Measurements from ENCODE around the gene MEMO1. TPM values are rescaled to one million over a fixed set of nuclear protein-coding genes. Genes with fewer than 3 reads are reported as not detected.

Gene MEMO1
- total RNA-seq, 4 donors from 2014 or later = 12.2 to 42.9 (median 17.5) TPM

DNA sequence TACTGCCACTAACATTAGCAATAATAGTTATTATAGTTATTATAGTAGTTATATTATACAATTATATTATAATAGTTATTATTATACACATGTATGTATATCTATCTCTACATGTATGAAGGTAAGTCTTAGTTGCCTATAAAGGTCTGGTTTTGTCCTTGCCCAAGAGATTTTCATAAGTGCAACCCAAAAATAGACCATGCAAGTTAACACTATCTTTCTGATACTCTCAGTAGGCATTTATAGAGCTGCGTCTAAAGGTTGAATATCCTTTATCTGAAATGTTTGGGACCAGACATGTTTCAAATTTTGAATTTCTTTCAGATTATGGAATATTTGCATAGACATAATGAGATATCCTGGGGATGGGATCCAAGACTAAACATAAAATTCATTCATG, 175.4 kb downstream of the MEMO1 start:
- no peaks in the 10 kb centered on the region for H3K4me1 ChIP-seq
- TF ChIP-seq, protein P1, sequence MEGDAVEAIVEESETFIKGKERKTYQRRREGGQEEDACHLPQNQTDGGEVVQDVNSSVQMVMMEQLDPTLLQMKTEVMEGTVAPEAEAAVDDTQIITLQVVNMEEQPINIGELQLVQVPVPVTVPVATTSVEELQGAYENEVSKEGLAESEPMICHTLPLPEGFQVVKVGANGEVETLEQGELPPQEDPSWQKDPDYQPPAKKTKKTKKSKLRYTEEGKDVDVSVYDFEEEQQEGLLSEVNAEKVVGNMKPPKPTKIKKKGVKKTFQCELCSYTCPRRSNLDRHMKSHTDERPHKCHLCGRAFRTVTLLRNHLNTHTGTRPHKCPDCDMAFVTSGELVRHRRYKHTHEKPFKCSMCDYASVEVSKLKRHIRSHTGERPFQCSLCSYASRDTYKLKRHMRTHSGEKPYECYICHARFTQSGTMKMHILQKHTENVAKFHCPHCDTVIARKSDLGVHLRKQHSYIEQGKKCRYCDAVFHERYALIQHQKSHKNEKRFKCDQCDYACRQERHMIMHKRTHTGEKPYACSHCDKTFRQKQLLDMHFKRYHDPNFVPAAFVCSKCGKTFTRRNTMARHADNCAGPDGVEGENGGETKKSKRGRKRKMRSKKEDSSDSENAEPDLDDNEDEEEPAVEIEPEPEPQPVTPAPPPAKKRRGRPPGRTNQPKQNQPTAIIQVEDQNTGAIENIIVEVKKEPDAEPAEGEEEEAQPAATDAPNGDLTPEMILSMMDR (IDR thresholded peaks at IDR 0.05) = no peak
- no peak for TF ChIP-seq EP300 (IDR thresholded peaks at IDR 0.05)
- TF ChIP-seq POLR2A (IDR thresholded peaks at IDR 0.05) = no peak
- no peaks in the 10 kb centered on the region for H3K27me3 ChIP-seq
- WGBS, 2 donors = 89 to 91% methylated on average over 1 of the region's 1 CpG
- no peak for DNase-seq (ENCODE audit: low spot score in 2 of 2)
- no peak overlapping the region for H3K27ac ChIP-seq
- no peak overlapping the region for H3K4me3 ChIP-seq
- no peaks in the 10 kb centered on the region for H3K36me3 ChIP-seq
- peaks cover 0 to 6% (median 0%) of the 10 kb centered on the region in 4 donors for H3K9me3 ChIP-seq

DNA sequence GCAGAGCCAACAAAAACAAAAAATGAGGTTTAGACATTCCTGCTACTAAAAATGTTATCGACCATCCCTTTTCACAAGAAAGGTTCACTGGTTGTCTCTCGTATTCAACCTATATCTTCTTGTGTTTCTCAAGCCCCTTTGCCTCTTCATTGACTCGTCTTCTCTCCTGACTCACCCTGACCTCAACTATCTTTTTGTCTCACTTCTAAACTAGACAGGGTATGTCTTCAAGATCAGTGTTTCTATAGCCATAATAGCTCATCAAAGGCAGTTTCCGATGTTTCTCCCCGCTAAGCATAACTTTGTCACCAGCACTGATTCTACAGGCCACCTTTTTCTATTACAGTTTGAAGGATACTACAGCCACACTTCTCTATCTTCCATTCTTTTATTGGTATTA, 178.4 kb downstream of the MEMO1 start:
- no peak overlapping the region for H3K27ac ChIP-seq
- no peaks in the 10 kb centered on the region for H3K4me1 ChIP-seq
- DNase-seq (ENCODE audit: low spot score in 2 of 2) = no peak
- no peaks in the 10 kb centered on the region for H3K36me3 ChIP-seq
- TF ChIP-seq, protein P1 (IDR thresholded peaks at IDR 0.05) = no peak
- TF ChIP-seq EP300 (IDR thresholded peaks at IDR 0.05) (no peak), POLR2A (IDR thresholded peaks at IDR 0.05) (no peak)
- peaks cover 0 to 33% (median 0%) of the 10 kb centered on the region in 4 donors for H3K9me3 ChIP-seq
- WGBS, 2 donors = 92 to 93% methylated on average over 5 of the region's 5 CpGs
- no peak overlapping the region for H3K4me3 ChIP-seq
- H3K27me3 ChIP-seq = no peaks in the 10 kb centered on the region

GRCh38 chr2:31831585-31831984, 179.2 kb downstream of the MEMO1 start:
- TF ChIP-seq, protein P1 (IDR thresholded peaks at IDR 0.05) = no peak
- no peak for TF ChIP-seq POLR2A (IDR thresholded peaks at IDR 0.05)
- TF ChIP-seq EP300 (IDR thresholded peaks at IDR 0.05) = no peak
- Histone ChIP-seq H3K4me1 (no peaks in the 10 kb centered on the region), H3K4me3 (no peak overlapping the region), H3K36me3 (no peaks in the 10 kb centered on the region), H3K27ac (no peak overlapping the region), H3K27me3 (no peaks in the 10 kb centered on the region), H3K9me3 (peaks cover 0 to 33% (median 0%) of the 10 kb centered on the region in 4 donors)
- 87 to 97% methylated on average over 2 of the region's 2 CpGs for WGBS, 2 donors
- DNase-seq (ENCODE audit: low spot score in 2 of 2) = no peak

GRCh38 chr2:31828891-31829290, 181.9 kb downstream of the MEMO1 start:
- WGBS, 2 donors = 86 to 92% methylated on average over 1 to 2 of the region's 2 CpGs
- no peak for DNase-seq (ENCODE audit: low spot score in 2 of 2)
- Histone ChIP-seq H3K4me1 (no peaks in the 10 kb centered on the region), H3K36me3 (no peaks in the 10 kb centered on the region), H3K9me3 (peaks cover 0 to 36% (median 3%) of the 10 kb centered on the region in 4 donors), H3K27me3 (no peaks in the 10 kb centered on the region), H3K4me3 (no peak overlapping the region), H3K27ac (no peak overlapping the region)
- TF ChIP-seq, protein P1 (IDR thresholded peaks at IDR 0.05) = no peak
- TF ChIP-seq EP300 (IDR thresholded peaks at IDR 0.05) = no peak
- no peak for TF ChIP-seq POLR2A (IDR thresholded peaks at IDR 0.05)

- no peak for DNase-seq (ENCODE audit: low spot score in 2 of 2)
- Histone ChIP-seq H3K27me3 (no peaks in the 10 kb centered on the region), H3K36me3 (no peaks in the 10 kb centered on the region), H3K9me3 (peaks cover 0 to 61% (median 6%) of the 10 kb centered on the region in 4 donors), H3K27ac (no peak overlapping the region), H3K4me1 (no peaks in the 10 kb centered on the region), H3K4me3 (no peak overlapping the region)
- TF ChIP-seq, protein P1 (IDR thresholded peaks at IDR 0.05) = no peak
- TF ChIP-seq EP300 (IDR thresholded peaks at IDR 0.05) (no peak), POLR2A (IDR thresholded peaks at IDR 0.05) (no peak)
- WGBS, 2 donors = 93 to 94% methylated on average over 11 of the region's 11 CpGs
These were observed 187.2 kb downstream of the MEMO1 start for GRCh38 chr2:31823558-31823957.
